K562 treated with DMSO at 1 percent for 12 hours (cell line): Measurements from ENCODE around the gene SH3D21. TPM values are rescaled to one million over a fixed set of nuclear protein-coding genes. Genes with fewer than 3 reads are reported as not detected.

Source experiments
- total RNA-seq: library from RNA; unstranded; fragments of 300-600 nt; gene quantifications from 2 replicates; pipeline ENCODE4 v1.2.3, GENCODE V29; 2022; ENCODE audit not compliant: insufficient read depth

SH3D21 gene
- 0.63 and 2.3 TPM in 2 replicates for total RNA-seq

DNA sequence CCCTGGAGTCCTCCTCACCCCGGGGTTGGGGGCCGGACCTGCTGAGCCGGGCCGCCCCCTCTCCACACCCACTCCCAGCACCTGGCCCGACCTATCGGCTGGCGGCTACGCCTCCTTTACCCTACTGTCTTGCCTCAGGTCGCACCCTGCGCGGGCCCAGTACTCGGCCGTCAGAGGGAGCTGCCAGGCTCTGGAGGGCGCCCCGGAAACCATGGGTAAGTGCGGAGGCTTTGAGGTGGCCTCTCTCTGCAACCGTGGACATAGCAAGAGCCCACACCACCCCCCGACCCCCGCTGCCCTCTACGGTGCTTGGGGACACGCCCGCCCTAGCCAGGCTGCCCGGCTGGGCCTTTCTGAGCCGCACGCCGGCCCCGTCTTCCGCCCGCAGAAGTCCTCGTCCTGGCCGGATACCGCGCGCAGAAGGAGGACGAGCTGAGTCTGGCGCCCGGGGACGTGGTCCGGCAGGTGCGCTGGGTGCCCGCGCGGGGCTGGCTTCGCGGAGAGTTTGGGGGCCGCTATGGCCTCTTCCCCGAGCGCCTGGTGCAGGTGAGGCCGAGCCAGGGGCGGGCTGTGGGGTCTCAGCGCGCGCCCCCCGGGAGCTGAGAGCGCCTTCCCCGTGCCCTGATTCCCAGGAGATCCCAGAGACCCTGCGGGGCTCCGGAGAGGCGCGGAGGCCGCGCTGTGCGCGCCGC is at the start of gene SH3D21:
Gene SH3D21 (plus strand): TSS at position 159 of the 692 bp plus-strand sequence. CDS start 53 bp downstream, at position 212.

DNA sequence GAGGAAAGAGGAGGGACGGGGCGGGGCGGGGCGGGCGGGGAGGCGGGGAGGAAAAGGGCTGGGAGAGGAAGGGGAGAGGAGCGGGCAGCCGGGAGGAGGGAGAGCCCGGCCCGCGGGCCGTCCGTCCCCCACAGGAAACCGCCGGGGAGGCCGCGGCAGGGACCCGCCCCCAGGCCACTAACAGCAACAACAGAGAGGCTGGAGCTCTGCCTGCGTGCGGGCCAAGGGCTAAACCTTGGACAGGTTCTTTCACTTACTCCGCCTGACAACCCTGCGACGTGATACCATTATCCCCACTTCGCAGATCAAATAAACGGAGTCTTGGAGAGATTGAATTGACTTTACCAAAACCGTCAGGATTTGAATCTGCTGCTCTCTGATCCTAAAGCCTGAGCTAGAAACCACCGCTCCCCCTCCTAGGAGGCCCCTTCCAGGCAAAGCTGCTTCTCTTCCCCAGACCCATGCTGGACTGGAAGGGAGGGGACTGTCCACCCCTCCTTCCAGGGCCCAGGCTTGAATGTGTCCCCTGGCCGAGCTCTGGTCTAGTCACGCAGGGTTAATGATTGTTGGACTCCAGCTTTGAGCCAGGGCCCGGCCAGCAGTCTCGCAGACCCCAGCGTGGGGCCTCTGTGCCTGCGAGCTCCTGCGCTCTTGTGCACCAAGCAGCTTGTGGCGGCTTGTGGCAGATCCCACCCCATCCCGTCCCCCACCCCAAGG is 17.6 kb downstream of the SH3D21 start, which contains the start of gene EVA1B:
Gene EVA1B (minus strand): TSS at position 10 of the 717 bp plus-strand sequence. CDS start 608 bp downstream, outside the sequence.

Other genes starting within 250 kb of the SH3D21 start
- gene TEKT2, start 222.3 kb upstream of the SH3D21 start, total RNA-seq = not detected in 2 replicates
- gene ADPRS, start 217.5 kb upstream of the SH3D21 start, total RNA-seq = 46.8 and 47.5 TPM in 2 replicates
- 0.12 TPM in 1 of 2 replicates, not detected in the other for gene COL8A2, start 181.1 kb upstream of the SH3D21 start, total RNA-seq
- gene TRAPPC3, start 156.9 kb upstream of the SH3D21 start, total RNA-seq = 118 and 164 TPM in 2 replicates
- gene MAP7D1, start 150.2 kb upstream of the SH3D21 start, total RNA-seq = 83.7 and 107 TPM in 2 replicates
- 25.6 and 74.4 TPM in 2 replicates for gene THRAP3, start 81.9 kb upstream of the SH3D21 start, total RNA-seq
- 71.1 and 108 TPM in 2 replicates for gene EVA1B, start 17.3 kb downstream of the SH3D21 start, total RNA-seq
- 88.5 and 154 TPM in 2 replicates for gene STK40, start 79.6 kb downstream of the SH3D21 start, total RNA-seq
- 171 and 185 TPM in 2 replicates for gene LSM10, start 91.5 kb downstream of the SH3D21 start, total RNA-seq
- not detected in 2 replicates for gene OSCP1, start 144.1 kb downstream of the SH3D21 start, total RNA-seq
- gene MRPS15, start 158.0 kb downstream of the SH3D21 start, total RNA-seq = 109 and 114 TPM in 2 replicates
- gene CSF3R, start 176.5 kb downstream of the SH3D21 start, total RNA-seq = 5.9 and 10.4 TPM in 2 replicates